Measurements from ENCODE around the gene SDF4. TPM values are rescaled to one million over a fixed set of nuclear protein-coding genes. Genes with fewer than 3 reads are reported as not detected.

Gene SDF4
- total RNA-seq, 1 donor from 2014 or later, result 207 TPM

DNA sequence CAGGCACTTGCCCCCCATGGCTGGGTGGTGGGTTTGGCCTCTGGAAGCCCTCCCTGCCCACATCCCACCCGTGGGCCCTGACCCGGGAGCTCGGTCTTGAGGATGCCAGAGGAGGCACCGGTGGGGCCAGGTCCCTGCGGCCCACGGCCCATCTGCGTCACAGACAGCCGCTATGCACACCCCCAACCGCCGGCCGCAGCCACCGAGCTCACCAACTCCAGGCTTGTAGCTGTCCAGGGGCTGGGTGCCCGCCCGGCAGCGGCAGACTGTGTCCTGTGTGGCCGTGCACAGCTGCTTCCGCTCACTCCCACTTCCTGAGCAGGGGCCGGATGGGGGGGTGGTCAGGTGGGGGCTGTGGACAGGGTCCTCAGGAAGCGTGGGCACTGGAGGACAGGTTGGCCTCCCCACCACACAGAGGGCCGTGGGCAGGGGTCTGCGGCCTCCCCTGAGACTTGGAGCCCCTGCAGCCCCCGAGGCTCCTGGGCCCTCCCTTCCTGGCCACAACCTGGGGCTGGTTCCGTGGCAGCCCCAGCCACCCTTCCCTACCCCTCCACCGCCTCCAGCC lies 18.9 kb downstream of the SDF4 start:
- DNase-seq (ENCODE audit: low read depth), result no peak

DNA sequence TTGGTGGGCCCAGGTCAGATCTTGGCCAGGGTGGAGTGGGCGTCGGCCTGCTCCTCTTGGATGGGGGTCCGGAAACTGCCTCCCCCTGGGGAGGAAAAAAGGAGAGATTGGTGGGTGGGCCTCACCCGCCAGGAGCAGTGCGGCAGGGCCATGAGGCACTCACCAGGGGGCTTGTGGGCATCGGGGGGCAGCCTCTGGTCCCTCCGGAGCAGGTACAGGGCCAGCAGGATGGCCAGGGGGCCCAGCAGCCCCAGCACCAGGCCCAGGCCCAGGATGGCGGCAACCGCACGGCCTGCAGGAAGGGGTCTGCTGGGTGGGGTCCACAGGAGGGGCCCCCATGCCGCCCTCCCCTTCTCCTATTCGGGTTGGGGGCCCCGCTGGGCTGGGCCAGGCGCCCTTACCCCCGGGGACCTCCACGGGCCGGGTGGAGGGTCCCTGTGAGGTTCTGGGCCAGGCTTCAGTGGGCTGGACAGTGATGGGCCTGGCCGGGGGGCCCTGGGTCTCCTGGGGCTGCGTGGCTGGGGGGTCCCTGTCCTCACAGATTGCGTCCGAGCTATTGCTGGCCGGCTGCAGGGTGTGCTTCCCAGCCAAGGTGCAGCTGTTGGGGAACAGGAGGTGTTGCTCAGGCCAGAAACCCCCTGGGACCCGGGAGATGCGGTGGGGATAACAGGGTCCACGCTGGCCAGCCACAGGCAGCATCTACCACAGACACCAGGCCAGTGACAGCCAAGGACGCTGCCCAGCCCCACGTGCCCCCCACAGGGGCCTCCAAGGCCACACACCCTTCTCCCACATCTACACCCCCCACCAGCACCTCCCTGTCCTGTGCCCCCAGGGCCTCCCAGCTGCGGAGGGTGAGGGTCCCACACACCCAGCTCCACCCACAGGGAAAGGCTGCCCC lies 20.0 kb downstream of the SDF4 start:
- no peak for DNase-seq (ENCODE audit: low read depth)

DNA sequence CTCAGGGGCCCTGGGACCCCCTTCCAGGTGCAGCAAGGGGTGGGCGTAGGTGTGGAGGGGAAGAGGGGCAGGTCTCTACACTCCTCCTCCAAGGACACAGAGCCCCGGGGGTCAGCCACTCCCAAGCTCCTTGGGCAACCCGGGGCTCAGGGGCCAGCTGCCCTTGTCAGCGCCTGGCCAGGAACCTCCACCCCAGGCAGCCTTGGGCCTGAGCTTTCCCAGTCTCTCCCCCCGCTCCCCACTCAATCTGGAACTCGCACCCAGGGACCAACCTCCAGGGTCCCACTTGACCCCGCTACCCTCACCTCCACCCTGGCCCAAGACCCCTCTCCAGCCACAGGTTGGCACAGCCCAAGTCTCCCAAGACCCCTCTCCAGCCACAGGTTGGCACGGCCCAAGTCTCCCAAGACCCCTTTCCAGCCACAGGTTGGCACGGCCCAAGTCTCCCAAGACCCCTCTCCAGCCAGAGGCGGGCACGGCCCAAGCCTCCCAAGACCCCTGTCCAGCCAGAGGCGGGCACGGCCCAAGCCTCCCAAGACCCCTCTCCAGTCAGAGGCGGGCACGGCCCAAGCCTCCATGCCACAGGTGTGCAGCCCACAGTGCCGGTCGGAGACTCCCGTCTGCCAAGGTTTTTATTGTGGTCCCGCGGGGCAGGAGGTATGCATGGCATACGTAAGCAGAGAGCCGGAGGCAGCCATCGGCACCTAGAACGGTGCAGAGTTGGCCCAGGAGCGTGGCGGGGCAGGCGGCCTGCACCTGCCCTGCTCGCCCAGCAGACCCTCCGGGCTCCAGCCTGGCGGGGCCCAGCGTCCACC lies 20.9 kb downstream of the SDF4 start:
- DNase-seq (ENCODE audit: low read depth), result no peak

DNA sequence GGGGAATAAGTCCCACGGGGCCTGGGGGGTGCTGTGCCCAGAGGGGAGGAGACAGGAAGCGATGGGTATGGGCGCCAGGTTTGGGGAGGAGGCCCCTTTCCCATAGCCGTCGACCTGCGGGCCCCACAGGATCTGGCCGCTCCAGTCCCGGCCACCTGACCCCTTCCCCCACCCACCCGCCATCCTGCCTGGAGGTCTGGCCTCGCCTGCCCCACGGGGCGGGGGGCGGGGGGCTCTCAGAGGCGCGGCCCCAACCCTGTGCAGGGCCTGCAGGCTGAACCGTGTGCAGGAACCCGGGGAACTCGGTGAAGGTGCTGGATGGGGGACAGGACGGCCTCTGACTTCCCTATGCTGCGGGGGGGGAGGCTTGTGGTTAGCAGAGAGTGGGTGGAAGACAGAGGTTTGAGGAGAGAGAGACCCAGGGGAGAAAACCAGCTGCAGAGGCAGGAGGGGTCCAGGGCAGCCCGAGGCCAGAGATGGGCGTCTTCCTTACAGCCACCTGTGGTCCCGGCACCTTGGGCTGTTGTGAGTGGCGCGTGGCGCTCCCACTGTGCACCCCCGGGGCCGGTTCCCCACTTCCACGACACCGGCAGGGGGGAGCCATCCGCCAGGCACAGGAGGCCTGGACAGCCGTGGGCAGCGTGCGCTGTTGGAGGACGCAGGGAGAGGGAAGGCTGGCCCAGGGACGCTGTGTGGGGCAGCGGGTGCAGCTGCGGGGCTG lies 22.9 kb downstream of the SDF4 start:
- DNase-seq (ENCODE audit: low read depth), result no peak

DNA sequence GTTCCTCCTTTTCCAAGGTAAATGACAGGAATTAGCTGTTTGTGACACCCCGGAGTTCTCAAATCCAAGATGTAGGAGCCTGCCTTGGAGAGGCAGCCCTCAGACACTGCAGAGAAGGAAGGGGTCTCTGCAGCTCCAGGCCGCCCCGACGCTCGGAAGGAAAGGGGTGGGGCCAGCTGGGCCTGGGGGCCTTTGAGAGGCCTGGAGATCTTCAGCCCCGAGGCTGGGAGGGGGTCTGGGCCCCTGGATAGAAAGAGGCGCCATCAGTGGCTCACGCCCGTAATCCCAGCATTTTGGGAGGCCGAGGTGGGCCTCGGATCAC lies 24.3 kb downstream of the SDF4 start:
- no peak for DNase-seq (ENCODE audit: low read depth)

DNA sequence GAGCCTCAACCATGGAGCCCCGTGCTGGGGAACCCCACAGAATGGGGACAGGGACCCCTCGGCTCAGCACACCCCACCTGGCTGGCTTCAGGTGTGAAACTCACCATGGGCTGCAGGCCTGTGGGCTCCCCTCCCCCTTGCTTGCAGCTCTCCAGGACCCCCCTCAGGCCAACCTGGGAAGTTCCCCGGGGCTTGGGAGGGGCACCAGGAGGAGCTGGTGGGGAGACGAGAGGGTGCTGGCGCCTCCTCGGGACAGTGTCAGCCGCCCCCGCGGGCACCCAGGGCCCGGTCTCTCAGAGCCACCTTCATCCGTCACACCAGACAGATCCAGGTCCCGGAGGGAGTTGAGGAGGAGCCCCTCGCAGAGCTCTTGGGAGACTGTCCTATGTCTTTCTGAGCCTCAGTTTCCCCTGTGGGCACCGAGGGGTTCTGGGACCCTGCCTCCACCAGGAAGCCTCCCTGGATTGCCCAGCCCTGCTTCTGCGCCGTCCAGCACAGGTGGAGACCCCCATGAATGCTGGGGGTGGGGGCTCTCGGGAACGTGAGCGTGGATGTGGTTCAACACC lies 24.8 kb downstream of the SDF4 start:
- no peak for DNase-seq (ENCODE audit: low read depth)

DNA sequence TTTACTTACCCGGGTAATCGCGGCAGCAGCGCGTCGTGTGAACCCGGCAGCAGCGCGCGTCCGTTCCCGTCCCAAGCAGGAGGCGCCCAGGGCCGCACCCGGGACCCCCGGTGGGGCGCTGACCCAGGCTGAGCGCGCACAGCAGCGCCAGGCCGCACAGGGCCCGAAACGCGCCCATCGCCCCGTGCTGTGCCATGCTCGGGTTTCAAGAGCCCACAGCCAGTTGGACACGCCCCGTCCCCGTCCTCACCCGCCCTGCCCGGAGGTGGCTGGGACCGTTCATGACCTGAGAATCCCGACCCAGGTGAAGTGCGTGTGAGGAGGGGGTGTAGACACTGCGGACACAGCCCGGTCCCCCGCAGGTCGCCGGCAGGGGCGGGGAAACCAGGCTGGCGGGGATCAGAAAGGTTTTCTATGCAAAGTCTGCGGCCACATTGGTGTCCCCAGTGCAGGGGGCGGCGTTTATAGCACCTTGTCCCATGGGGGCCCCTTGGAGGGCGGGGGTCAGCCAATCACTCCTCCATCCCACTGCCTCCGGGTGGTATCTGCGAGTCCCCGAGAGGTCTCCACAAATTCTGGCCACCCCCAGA lies 25.3 kb downstream of the SDF4 start, which contains the start of gene TNFRSF18:
Gene TNFRSF18, minus strand, starts transcription at position 217 of the 590 bp plus-strand sequence. Its CDS starts 21 bp downstream, at position 196.
- no peak for DNase-seq (ENCODE audit: low read depth)

DNA sequence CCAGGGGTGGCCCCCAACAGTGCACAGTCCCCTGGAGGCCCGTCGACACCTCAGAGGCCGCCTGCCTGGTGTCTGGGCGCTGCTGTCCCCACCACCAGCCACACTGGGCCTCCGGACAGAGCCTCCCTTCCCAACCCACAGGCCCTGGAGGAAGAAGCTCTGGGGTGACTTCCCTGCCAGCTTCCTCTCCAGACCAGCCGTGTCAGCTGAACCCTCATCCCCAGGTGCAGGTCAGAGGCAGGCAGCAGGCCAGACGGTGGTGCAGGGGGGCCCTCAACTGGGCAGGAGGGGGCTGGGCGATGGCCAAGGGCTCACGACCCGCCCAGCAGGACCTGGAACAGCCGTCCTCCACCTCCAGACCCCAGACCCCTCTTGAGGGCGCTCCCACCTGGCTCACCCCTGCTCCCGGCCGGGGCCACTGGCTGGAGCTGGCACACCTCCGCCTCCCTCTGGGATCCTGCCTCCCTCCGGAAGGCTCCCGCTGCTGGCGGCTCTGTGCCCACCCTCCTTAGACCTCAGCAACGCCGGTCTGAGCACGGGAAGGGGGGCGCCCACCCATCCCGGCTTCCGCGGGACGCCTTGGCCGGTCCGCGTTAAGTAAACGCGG lies 25.9 kb downstream of the SDF4 start:
- no peak for DNase-seq (ENCODE audit: low read depth)

DNA sequence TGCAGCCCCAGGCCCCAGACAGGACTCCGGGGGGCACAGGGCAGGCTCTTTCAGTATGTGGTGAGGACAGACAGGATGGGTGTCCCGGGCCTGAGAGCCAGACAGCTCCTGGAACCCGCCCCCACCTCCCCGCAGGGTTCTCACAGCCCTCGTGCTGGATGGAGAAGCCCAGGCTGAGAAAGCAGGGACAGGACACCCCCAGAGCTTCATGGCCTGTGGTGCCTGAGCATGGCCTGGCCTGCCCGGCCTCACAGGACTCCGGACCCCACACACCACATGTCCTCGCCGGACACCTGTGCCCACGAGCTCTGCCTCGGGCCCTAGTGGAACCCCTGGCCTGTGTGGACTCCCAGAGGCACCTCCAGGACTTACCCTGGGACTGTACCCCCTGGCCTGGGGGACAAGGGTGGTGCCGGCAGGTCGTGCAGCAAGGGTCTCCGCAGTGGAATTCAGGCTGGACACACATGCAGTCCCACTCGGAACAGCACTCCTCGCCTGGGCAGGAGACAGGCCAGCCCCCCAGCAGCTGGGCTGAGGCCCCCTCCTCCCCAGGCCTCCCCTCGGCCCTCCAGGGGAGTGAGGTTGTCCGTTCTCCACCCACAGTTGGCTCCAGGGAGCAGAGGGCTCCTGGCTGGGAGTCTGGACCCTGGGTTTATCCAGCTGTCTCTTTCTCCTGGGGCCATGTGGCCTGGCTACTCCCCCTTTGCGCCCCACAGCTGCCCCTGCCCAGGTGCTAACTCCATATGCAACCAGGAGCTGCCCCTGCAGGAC lies 26.6 kb downstream of the SDF4 start:
- DNase-seq (ENCODE audit: low read depth), result no peak

DNA sequence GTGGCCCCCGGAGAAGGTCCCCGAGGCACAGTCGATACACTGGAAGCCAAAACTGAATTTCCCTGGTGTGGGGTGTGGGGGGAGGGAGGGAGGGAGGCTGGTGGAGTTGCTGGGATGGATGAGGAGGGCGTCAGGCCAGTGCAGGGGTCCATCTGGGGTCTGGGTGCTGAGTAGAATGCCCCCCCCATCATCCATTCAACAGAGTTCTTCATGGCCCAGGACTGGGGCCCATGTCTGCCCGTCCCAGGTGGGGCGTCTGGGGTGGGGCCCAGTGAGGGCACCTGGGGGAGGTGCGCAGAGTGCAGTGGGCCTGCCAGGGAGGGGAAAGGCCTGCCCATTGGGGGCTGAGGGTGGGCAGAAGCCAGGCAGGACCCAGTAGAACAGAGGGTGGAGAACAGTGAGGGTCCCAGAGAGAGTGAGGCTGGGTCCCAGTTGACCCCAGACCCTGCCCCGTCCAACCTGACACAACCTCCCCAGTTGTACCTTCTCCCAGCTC lies 27.3 kb downstream of the SDF4 start:
- no peak for DNase-seq (ENCODE audit: low read depth)

DNA sequence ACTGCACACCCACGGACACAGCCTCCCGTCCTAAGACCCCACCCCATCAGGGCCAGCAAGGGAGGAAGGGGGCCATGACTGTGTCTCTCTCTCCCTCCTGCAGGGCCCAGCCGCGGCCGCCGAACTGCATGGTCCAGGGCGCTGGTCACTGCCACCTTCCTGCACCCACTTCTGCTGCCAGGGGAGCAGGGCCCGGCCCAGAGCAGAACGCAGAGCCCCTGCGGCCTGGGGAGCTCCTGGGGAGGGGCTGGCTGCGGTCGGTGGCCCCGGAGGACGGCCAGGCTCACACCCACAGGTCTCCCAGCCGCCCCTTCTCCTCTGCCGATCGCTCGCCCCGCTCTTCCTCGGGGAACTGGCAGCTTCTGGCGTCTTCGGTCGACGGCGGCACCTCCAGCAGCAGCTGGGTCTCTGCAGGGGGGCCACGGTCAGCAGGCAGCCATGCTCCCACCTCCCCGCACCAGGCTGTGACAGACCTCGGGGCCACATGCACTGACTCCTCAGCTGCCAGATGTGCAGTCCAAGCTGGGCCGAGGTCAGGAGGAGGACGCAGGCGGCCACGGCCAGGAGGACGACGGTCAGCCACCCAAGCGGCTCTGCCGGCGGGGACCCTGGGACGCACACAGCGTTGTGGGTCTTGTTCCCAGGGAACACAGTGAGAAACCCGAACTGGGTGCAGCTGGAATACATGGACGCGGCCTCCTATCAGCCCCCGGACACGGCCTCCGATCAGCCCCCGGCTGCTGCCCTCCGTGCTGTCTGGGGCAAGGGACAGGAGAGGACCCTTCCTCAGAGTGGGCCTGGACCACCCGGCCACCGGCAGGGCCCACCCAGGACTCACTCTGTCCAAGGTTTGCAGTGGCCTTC lies 28.0 kb downstream of the SDF4 start:
- DNase-seq (ENCODE audit: low read depth), result no peak

DNA sequence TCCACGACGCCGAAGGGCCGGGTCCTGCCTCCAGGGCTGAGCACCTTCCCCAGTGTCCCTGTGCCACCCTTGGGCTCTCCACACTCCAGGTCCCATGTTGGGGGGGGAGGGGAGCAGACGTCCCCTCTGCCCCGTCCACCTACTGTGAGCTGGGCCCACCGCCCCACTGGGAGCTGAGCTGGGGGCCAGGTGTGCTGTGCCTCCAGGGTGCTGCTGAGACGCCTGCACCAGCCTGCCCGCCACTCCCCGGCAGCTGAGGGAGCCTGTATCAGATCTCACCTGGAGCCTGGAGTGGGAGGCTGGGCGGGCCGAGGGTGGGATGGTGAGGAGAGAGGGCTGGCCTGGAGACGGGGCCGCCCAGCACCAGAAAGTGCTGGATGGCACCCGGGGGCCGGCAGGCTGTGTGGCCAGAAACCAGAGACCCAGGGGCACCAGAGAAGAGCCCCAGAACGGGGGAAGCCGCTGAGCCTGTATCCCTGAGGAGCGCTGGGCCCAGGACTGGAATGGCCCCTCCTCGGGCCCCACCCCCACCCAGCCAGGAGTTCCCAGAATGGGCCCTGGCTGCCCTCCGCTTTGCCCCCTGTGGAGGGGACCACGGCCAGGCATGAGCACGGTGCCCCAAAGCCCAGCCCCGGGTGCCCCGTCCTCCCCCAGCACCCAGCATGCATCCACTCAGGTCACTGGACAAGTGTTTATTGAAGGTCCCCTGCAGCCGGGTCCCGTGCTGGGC lies 28.8 kb downstream of the SDF4 start:
- no peak for DNase-seq (ENCODE audit: low read depth)

DNA sequence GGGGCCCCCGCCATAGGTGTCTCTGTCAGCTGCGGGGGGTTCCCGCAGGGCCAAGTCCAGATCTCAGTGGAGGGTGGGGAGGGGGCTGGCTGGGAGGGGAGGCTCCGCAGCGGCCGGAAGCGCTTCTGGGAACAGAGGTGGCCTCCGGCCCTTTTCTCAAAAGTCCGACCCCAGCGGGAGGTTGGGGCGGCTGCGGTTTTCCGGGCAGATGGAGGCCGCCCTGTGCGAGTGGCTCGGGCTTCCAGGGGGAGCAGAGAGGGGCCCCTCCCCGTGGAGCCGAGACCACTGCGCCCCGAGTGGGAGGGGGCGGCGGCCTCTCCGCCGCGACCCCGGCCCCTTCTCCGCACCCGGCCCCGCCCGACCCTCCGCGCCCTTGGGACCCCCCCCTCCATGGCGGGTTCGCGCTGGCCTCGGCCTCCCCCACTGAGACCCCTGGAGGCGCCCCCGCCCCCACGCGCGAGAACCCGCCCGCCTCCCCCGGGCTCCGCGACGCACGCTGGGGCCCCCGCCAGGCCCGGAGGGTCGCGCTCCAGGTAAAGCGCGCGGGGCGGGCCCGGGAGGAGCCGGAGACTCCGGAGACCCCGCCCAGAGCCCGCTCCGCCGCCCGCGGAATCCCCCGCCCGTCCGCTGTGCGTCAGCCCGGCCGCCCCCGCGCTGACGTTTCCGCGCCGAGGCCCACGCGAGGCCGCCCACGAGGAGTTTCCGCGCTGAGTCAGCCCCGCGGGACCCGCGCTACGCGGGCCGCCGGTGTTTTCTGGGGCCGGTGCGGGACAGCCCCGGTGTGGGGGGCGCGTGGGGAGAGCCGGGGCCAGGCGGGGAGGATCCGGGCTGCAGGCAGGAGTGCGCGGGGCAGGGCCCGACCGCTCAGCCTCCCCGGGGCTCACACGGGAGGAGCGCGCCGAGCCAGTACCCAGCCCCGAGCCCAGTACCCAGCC lies 30.7 kb downstream of the SDF4 start:
- no peak for DNase-seq (ENCODE audit: low read depth)

DNA sequence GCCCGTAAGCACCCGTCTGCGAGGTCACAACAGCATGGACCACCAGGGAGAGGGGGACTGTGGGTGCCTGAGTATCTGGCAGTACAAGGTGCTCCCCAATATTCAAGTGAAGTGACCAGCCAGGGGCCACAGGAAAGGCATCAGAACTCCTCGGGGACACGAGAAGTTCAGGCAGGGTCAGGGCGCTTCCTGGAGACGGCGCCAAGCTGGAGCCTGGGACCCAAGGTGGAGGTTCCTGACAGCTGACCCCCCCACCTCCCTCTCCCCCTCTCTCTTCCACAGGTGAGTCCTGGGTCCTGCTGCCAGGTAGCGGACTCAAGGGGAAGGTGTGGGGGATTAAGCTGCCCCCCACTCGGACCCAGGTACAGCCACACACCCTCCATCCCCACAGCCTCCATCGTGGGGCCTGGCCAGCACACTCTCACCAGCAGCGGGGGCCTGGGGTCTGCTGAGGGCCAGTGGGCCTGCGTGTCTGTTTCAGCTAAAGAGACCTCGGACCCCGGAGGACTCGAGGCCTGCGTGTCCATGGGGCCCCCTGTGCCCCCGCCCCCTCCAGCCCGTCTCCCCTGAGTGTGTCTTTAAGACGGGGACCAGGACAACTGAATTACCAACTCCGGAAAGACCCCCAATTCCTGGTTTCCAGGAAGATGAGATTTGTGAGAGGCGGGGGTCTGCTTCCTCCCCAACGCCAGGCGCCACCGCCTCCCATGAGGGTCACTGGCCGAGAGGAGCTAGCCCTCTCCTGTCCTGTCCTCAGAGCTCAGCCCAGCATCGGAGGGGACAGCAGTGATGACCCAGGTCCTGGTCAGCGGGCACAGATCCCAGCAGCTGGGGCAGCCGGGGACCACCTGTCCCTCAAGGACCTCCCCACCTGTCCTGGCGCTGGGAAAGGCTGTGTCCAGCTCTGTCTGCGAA lies 31.6 kb downstream of the SDF4 start:
- DNase-seq (ENCODE audit: low read depth), result no peak

DNA sequence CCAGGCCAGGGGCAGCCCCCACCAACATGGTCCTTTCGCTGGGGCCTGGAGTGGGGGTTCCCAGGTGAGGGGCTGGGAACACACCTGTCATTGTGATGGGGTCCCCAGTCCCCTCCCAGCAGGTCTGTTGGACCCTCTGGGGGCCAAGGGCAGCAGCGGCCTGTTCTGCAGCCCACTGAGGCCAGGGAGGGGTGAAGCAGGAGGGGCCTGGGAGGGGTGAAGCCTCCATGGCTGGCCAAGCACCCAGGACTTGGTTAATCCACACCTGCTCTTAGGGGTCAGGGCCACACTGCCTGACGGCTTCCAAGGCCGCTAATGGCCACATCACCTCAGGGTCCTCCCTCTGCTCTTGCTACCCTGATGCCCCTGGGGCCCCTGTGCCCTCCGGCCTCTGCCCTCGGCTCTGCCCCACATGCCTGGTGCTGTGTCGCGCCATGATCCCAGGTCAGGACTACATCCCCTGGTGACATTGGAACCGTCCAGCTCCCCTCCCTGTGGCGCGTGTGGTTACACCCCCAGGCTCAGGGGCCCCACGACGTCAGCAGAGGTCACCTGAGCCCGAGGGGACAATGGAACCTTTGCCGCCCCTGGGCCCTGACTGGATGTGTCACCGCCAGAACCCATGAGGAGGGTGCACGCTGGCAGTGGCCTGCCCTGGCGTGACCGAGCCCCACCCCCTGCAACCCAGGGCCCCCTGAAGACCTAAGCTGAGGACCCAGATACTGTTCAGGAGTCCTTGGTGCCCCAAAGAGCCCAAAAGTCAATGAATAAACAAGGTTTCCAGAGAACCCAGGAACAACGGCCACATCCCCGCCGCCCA lies 32.5 kb downstream of the SDF4 start:
- DNase-seq (ENCODE audit: low read depth), result no peak
